ENCODE measurements around the gene PTPRE.

PTPRE gene

GRCh38 chr10:127906548-127907377 is at the start of gene PTPRE:
Gene PTPRE (plus strand): TSS chr10:127907103. CDS start chr10:128040882, 133,779 bp downstream.
- DNase-seq (ENCODE audit: low spot score), result peak; percentile 74

- DNase-seq (ENCODE audit: low spot score), result no peak
These were observed 46.3 kb upstream of the PTPRE start for GRCh38 chr10:127860592-127860991.

- DNase-seq (ENCODE audit: low spot score), result no peak
These were observed 43.6 kb upstream of the PTPRE start for GRCh38 chr10:127863231-127863825.

- no peak for DNase-seq (ENCODE audit: low spot score)
These were observed 40.5 kb upstream of the PTPRE start for GRCh38 chr10:127866276-127867013.

- DNase-seq (ENCODE audit: low spot score), result no peak
These were observed 39.1 kb upstream of the PTPRE start for GRCh38 chr10:127867805-127868204.

GRCh38 chr10:127869329-127869728 is 37.6 kb upstream of the PTPRE start:
- no peak for DNase-seq (ENCODE audit: low spot score)

GRCh38 chr10:127871631-127872010 is 35.3 kb upstream of the PTPRE start:
- no peak for DNase-seq (ENCODE audit: low spot score)

- DNase-seq (ENCODE audit: low spot score), result no peak
These were observed 34.7 kb upstream of the PTPRE start for GRCh38 chr10:127872011-127872761.

GRCh38 chr10:127872871-127873600 is 33.9 kb upstream of the PTPRE start:
- no peak for DNase-seq (ENCODE audit: low spot score)

GRCh38 chr10:127873901-127874470 is 32.9 kb upstream of the PTPRE start:
- no peak for DNase-seq (ENCODE audit: low spot score)

GRCh38 chr10:127874671-127875448 is 32.0 kb upstream of the PTPRE start:
- no peak for DNase-seq (ENCODE audit: low spot score)

GRCh38 chr10:127875449-127875765 is 31.5 kb upstream of the PTPRE start:
- DNase-seq (ENCODE audit: low spot score), result no peak

- DNase-seq (ENCODE audit: low spot score), result no peak
These were observed 31.0 kb upstream of the PTPRE start for GRCh38 chr10:127875916-127876315.

- DNase-seq (ENCODE audit: low spot score), result no peak
These were observed 29.8 kb upstream of the PTPRE start for GRCh38 chr10:127877116-127877515.

GRCh38 chr10:127877699-127878098 is 29.2 kb upstream of the PTPRE start:
- no peak for DNase-seq (ENCODE audit: low spot score)

GRCh38 chr10:127878475-127879055 is 28.3 kb upstream of the PTPRE start:
- DNase-seq (ENCODE audit: low spot score), result no peak

GRCh38 chr10:127880557-127880956 is 26.3 kb upstream of the PTPRE start:
- no peak for DNase-seq (ENCODE audit: low spot score)

- DNase-seq (ENCODE audit: low spot score), result no peak
These were observed 25.6 kb upstream of the PTPRE start for GRCh38 chr10:127881262-127881661.

- DNase-seq (ENCODE audit: low spot score), result no peak
These were observed 24.5 kb upstream of the PTPRE start for GRCh38 chr10:127882391-127882790.

- no peak for DNase-seq (ENCODE audit: low spot score)
These were observed 24.0 kb upstream of the PTPRE start for GRCh38 chr10:127882801-127883459.

Data from germinal center (tissue), 1 donor.